VCaP (cell line): ENCODE measurements around the gene CRISPLD2.

Experiments used
- H3K27ac ChIP-seq: fragments of 450-650 bp; 2 replicates; pipeline ENCODE4 v1.5.1; 2017
- TF ChIP-seq, protein P1 (sequence below): fragments of 450-650 bp; conservative IDR thresholded peaks from 2 replicates; pipeline ENCODE4 v1.5.1; 2017; ENCODE audit warnings: mild to moderate bottlenecking, moderate library complexity

CRISPLD2 gene, protein sequence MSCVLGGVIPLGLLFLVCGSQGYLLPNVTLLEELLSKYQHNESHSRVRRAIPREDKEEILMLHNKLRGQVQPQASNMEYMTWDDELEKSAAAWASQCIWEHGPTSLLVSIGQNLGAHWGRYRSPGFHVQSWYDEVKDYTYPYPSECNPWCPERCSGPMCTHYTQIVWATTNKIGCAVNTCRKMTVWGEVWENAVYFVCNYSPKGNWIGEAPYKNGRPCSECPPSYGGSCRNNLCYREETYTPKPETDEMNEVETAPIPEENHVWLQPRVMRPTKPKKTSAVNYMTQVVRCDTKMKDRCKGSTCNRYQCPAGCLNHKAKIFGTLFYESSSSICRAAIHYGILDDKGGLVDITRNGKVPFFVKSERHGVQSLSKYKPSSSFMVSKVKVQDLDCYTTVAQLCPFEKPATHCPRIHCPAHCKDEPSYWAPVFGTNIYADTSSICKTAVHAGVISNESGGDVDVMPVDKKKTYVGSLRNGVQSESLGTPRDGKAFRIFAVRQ

DNA sequence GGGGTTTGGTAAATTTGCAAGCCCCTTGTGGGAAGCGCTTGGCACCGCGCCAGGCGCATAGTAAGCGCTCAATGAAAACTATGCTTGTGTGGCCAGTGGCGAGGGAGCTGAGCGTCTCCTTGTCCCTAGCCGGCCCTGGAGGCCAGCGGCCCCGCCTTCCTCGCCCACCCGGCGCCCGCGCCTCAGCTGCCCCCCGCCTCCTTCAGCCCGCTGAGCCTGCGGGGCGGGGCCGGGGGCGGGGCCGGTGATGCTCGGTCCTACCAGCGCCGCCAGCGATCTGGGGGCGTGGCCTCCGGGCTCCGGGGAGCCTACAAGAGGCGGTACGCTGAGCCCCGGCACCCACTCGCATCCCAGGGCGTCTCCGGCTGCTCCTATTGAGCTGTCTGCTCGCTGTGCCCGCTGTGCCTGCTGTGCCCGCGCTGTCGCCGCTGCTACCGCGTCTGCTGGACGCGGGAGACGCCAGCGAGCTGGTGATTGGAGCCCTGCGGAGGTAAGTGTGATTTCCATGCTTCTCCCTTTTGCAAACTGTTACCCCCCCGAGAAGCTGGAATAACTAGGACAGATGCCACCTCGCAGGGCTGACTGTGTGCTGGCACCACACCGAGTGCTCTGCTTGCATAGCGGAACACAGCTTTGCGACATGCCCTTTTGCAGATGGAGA lies at the start of gene CRISPLD2:
Gene CRISPLD2 (plus strand): TSS at position 342 of the 661 bp plus-strand sequence. CDS start 18,511 bp downstream, outside the sequence.
- TF ChIP-seq, protein P1, sequence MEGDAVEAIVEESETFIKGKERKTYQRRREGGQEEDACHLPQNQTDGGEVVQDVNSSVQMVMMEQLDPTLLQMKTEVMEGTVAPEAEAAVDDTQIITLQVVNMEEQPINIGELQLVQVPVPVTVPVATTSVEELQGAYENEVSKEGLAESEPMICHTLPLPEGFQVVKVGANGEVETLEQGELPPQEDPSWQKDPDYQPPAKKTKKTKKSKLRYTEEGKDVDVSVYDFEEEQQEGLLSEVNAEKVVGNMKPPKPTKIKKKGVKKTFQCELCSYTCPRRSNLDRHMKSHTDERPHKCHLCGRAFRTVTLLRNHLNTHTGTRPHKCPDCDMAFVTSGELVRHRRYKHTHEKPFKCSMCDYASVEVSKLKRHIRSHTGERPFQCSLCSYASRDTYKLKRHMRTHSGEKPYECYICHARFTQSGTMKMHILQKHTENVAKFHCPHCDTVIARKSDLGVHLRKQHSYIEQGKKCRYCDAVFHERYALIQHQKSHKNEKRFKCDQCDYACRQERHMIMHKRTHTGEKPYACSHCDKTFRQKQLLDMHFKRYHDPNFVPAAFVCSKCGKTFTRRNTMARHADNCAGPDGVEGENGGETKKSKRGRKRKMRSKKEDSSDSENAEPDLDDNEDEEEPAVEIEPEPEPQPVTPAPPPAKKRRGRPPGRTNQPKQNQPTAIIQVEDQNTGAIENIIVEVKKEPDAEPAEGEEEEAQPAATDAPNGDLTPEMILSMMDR, result no peak
- H3K27ac ChIP-seq, result no peak within 1 kb of the TSS

DNA sequence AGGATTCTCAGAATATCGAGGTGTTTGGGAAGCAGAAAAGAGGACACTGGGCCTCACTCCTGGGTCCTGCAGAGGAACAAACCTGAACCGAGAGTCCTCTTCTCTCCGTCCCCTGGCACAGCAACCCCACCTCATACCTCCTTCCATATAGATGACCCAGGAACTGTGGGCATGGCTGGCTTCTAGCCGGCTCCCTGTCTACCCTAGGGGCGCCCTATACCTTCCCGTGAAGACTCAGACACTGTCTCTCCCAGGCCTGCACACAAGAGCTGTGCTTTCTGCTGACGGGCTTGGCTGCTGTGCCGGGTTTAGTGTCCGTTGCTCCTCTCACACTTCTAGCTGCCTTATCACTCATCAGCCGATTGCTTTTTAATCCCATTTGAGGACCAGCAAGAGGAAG lies 46.5 kb upstream of the CRISPLD2 start:
- TF ChIP-seq, protein P1, result no peak
- H3K27ac ChIP-seq, result no peak overlapping the region

DNA sequence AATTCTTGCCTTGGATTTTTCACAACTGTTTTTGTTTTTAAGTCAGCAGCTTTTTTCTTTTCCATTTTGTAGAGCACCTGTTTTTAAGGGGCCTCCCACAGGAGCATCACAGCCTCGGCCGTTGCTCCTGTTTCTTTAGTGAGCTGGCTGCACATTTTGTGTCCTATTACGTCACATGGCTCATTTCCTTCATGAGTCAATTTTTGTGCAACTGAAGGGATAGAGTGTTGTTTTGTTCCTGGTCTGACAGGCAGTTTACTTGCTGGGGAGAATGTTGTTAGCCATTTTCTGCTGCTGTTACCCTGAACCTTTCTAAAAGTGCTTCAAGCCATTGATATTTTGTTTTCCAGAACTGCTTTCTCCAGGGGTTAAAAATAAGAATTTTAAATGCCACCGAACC lies 45.0 kb upstream of the CRISPLD2 start:
- H3K27ac ChIP-seq, result no peak overlapping the region
- TF ChIP-seq, protein P1, result no peak

- TF ChIP-seq, protein P1, result no peak
- H3K27ac ChIP-seq, result no peak overlapping the region
Measured at GRCh38 chr16:84775262-84775810, 44.4 kb upstream of the CRISPLD2 start.

- TF ChIP-seq, protein P1, result no peak
- no peak overlapping the region for H3K27ac ChIP-seq
Measured at GRCh38 chr16:84777435-84777834, 42.4 kb upstream of the CRISPLD2 start.

DNA sequence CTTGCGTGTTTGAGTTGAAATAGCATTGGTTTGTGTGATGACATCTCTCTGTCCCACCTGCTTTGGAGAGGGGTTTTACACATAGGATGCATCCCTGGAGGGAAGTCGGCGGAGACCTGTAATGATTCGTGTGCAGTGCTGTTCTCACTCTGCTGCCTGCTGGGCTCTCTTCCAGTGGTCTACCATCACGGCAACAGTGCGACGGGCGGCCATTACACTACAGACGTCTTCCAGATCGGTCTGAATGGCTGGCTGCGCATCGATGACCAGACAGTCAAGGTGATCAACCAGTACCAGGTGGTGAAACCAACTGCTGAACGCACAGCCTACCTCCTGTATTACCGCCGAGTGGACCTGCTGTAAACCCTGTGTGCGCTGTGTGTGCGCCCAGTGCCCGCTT lies 41.1 kb upstream of the CRISPLD2 start:
- TF ChIP-seq, protein P1, result no peak
- H3K27ac ChIP-seq, result no peak overlapping the region

GRCh38 chr16:84780063-84780462 lies 39.7 kb upstream of the CRISPLD2 start:
- TF ChIP-seq, protein P1, result no peak
- no peak overlapping the region for H3K27ac ChIP-seq
